ENCODE measurements around the gene LYST. TPM values are rescaled to one million over a fixed set of nuclear protein-coding genes. Genes with fewer than 3 reads are reported as not detected.

Gene LYST
- total RNA-seq, 4 donors from 2014 or later, result 65.1 to 73.5 (median 68.1) TPM

GRCh38 chr1:235781807-235782206, 84.9 kb downstream of the LYST start:
- TF ChIP-seq, protein P1, sequence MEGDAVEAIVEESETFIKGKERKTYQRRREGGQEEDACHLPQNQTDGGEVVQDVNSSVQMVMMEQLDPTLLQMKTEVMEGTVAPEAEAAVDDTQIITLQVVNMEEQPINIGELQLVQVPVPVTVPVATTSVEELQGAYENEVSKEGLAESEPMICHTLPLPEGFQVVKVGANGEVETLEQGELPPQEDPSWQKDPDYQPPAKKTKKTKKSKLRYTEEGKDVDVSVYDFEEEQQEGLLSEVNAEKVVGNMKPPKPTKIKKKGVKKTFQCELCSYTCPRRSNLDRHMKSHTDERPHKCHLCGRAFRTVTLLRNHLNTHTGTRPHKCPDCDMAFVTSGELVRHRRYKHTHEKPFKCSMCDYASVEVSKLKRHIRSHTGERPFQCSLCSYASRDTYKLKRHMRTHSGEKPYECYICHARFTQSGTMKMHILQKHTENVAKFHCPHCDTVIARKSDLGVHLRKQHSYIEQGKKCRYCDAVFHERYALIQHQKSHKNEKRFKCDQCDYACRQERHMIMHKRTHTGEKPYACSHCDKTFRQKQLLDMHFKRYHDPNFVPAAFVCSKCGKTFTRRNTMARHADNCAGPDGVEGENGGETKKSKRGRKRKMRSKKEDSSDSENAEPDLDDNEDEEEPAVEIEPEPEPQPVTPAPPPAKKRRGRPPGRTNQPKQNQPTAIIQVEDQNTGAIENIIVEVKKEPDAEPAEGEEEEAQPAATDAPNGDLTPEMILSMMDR (IDR thresholded peaks at IDR 0.05; ENCODE audit: low read depth), result no peak

DNA sequence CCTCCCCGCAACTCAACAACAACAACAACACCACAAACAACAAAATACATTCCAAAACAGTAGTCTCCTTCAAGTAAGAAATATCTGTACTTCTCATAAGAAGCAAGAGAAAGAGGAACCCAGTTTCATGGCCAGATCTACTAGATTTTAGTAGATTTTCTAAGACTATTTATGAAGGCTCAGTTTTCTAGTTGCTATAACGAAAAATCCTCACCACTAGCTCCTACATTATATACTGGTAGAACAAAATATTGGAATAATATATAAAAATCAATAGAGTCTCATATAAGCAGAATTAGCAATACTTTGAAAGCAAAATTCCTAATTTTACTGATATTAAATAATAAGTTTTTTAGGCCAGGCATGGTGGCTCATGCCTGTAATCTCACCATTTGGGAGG, 86.9 kb downstream of the LYST start:
- TF ChIP-seq, protein P1 (IDR thresholded peaks at IDR 0.05; ENCODE audit: low read depth), result no peak

DNA sequence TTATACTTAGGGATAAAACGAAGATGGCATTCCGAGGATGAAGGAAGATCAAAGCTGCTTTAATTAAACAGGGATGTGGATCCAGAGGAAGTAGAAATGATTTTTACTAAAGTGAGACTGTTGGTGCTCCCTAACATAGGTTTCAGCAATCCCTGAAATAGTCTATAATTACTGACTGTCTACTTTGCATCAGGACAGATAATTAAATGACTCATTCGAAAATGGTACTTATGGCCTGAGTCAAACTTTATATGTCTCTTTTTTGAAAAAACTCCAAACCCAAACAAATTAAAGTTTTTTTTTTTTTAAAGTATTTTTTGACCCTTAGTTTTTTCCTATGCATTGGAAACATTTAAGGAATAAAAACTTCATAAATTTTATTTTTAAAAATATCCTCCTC, 90.3 kb downstream of the LYST start:
- TF ChIP-seq, protein P1 (IDR thresholded peaks at IDR 0.05; ENCODE audit: low read depth), result no peak

- TF ChIP-seq, protein P1 (IDR thresholded peaks at IDR 0.05; ENCODE audit: low read depth), result no peak
These were observed 91.4 kb downstream of the LYST start for GRCh38 chr1:235775246-235775860.

DNA sequence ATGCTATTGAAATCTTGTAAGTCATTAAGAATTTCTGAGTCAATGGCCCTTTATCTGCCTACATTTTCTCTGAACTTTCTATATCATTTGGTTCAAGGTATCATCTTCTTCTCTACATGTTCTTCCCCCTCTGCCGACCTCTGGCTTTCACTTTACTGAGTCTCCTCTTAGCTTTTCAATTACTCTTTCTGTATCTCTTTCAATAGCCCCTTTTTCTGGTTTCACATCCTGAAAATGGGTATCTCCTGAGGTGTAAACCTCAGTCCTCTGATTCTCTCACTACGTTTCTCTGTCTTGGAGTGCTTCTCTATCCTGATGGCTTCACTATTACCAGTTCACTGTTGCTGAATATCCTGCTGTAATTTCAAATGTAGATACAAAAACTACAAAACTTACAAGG, 98.9 kb downstream of the LYST start:
- TF ChIP-seq, protein P1 (IDR thresholded peaks at IDR 0.05; ENCODE audit: low read depth), result no peak

DNA sequence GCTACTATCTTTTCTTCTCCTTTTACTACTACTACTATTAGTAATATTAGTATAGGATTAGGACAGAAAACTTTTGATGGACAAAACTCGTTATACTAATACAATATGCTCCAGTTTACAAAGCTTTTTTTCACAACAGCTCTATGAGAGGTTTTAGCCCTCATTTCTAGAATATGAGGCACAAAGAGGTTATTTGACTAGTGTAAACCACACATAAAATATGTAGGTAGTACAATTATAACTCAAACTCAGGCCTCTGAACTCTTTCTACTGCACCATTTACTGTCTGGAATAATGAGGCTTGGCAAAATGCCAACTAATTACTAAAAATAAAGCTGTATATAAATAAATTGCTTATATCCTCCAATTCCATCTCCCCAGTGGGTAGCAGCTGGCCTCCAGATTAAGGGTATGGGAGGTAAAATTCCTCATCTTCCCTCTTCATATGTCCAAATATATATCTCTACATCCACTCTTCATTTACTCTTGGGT, 99.9 kb downstream of the LYST start:
- TF ChIP-seq, protein P1 (IDR thresholded peaks at IDR 0.05; ENCODE audit: low read depth), result no peak

- TF ChIP-seq, protein P1 (IDR thresholded peaks at IDR 0.05; ENCODE audit: low read depth), result no peak
These were observed 102.7 kb downstream of the LYST start for GRCh38 chr1:235763962-235764361.

Measured in subcutaneous adipose tissue (tissue), 4 donors.